BE2C (cell line): Measurements from ENCODE around the gene RANBP1.
A peak's percentile ranks its signal among the peaks of the same experiment; 100 is the strongest.

Source experiments
- DNase-seq: peaks from one replicate; pipeline ENCODE4 v3.0.0-alpha.2; 2020
- H3K27me3 ChIP-seq: fragments of 250-450 bp; sonication (Bioruptor Pico); 2 replicates; pipeline ENCODE4 v1.5.1; 2020; ENCODE audit warnings: mild to moderate bottlenecking
- H3K36me3 ChIP-seq: fragments of 250-450 bp; sonication (Bioruptor Pico); 2 replicates; pipeline ENCODE4 v1.5.1; 2020; ENCODE audit warnings: mild to moderate bottlenecking
- H3K4me1 ChIP-seq: fragments of 250-450 bp; sonication (Bioruptor Pico); 2 replicates; pipeline ENCODE4 v1.5.1; 2020
- H3K4me3 ChIP-seq: 2 replicates; pipeline ENCODE4 v1.5.1; 2011; ENCODE audit warnings: low read depth, low read length
- H3K9me3 ChIP-seq: fragments of 250-450 bp; sonication (Bioruptor Pico); 2 replicates; pipeline ENCODE4 v1.5.1; 2020
- TF ChIP-seq, protein P1 (sequence below): IDR thresholded peaks from 2 replicates; pipeline ENCODE4 v1.5.1; 2012; ENCODE audit warnings: mild to moderate bottlenecking, low read depth, low read length

Gene RANBP1

GRCh38 chr22:20126284-20127029 lies 10.6 kb downstream of the RANBP1 start:
- Histone ChIP-seq H3K4me1 (peaks cover 7% of the 10 kb centered on the region; the same call in 1 of the 2 replicates), H3K36me3 (peaks cover 54% of the 10 kb centered on the region), H3K9me3 (no peaks in the 10 kb centered on the region), H3K4me3 (no peak overlapping the region), H3K27me3 (no peaks in the 10 kb centered on the region)
- peak; percentile 65 for DNase-seq
- TF ChIP-seq, protein P1, sequence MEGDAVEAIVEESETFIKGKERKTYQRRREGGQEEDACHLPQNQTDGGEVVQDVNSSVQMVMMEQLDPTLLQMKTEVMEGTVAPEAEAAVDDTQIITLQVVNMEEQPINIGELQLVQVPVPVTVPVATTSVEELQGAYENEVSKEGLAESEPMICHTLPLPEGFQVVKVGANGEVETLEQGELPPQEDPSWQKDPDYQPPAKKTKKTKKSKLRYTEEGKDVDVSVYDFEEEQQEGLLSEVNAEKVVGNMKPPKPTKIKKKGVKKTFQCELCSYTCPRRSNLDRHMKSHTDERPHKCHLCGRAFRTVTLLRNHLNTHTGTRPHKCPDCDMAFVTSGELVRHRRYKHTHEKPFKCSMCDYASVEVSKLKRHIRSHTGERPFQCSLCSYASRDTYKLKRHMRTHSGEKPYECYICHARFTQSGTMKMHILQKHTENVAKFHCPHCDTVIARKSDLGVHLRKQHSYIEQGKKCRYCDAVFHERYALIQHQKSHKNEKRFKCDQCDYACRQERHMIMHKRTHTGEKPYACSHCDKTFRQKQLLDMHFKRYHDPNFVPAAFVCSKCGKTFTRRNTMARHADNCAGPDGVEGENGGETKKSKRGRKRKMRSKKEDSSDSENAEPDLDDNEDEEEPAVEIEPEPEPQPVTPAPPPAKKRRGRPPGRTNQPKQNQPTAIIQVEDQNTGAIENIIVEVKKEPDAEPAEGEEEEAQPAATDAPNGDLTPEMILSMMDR = no peak

GRCh38 chr22:20127318-20127868 lies 11.5 kb downstream of the RANBP1 start:
- no peaks in the 10 kb centered on the region for H3K9me3 ChIP-seq
- DNase-seq = no peak
- peaks cover 44% of the 10 kb centered on the region for H3K36me3 ChIP-seq
- no peak overlapping the region for H3K4me3 ChIP-seq
- peaks cover 7% of the 10 kb centered on the region; the same call in 1 of the 2 replicates for H3K4me1 ChIP-seq
- TF ChIP-seq, protein P1 = no peak
- no peaks in the 10 kb centered on the region for H3K27me3 ChIP-seq

DNA sequence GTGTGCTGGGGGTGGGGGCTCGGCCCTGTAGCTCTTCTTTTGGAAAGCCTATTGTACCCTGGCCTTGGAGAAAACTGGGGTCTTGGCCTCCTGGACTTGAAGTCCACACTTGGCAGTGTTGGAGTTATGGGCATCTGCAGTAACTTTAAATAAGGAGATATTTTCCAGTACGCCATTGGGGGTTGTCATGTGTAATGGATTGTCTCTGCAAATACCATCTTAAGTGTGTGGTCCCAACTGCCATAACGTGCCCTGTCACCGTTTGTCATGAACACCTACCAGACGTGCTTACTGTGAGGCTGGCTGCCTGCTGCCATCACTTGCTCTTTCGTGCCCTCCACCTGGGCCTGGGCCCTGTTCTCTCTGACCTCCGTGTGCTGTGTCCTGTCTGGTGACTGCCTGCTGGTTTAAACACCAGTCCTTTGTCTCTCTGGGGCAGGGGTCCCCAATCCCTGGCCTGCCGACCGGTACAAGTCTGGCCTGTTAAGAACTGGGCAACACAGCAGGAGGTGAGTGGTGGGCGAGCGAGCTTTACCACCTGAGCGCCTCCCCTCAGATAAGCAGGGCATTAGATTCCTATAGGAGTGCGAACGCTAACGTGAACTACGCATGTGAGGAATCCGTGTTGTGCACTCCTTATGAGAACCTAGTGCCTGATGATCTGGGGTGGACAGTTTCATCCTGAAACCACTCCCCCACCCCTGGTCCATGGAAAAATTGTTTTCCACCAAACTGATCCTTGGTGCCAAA lies 12.1 kb downstream of the RANBP1 start:
- Histone ChIP-seq H3K36me3 (peaks cover 43% of the 10 kb centered on the region), H3K27me3 (no peaks in the 10 kb centered on the region), H3K4me1 (peaks cover 7% of the 10 kb centered on the region), H3K9me3 (no peaks in the 10 kb centered on the region), H3K4me3 (no peak overlapping the region)
- TF ChIP-seq, protein P1 = no peak
- DNase-seq = no peak

- Histone ChIP-seq H3K4me3 (no peak overlapping the region), H3K9me3 (no peaks in the 10 kb centered on the region), H3K27me3 (no peaks in the 10 kb centered on the region), H3K4me1 (peaks cover 7% of the 10 kb centered on the region), H3K36me3 (peaks cover 42% of the 10 kb centered on the region)
- TF ChIP-seq, protein P1 = no peak
- no peak for DNase-seq
Measured at GRCh38 chr22:20128619-20128901, 12.7 kb downstream of the RANBP1 start.

DNA sequence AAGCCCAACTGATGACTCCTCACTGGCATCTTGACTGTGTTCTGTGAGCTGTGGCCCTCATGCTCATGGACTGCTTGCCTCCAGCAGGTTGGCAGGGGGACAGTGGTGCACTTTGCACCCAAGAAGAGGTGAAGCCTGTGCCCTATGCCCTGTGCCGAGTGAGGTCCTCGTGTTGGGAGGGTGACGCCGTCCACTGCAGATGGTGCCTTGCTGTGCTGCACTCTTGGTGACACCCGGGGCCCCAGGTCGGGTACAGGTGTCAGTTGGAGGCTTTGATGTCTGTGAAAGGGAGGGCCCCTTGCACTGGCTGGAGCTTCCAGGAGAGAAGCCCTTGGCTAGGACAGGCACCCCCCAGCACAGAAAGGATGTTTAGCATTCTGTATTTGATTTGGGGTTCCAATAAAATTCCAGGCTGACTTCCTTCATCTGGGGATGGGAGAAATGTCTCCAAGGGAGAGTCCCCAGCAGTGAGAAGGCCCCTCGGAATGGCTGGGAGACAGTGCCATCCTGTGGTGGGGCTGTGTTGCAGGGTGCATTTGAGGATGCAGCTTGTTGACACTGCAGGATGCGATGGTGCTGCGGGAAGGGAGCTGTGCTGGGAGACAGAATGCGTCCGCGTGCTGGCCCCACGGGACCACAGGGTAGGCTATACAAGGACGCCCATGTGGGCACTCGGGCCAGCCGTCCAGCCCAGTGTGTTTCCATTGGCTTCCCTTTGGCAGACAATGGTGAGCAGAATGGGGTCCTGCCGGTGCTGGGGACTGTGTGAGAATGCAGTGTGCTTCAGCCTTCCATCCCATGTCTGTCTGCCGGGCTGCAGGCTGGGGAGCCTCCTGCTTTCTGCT lies 13.2 kb downstream of the RANBP1 start:
- DNase-seq = peak; percentile 74

More for the DNA sequence above, 13.2 kb downstream of the RANBP1 start:
- Histone ChIP-seq H3K9me3 (no peaks in the 10 kb centered on the region), H3K4me3 (no peak overlapping the region), H3K4me1 (peaks cover 7% of the 10 kb centered on the region), H3K36me3 (peaks cover 36% of the 10 kb centered on the region), H3K27me3 (no peaks in the 10 kb centered on the region)
- TF ChIP-seq, protein P1 = peak; percentile 79
